HT-29 (cell line): ENCODE data around the gene ARPP19. TPM values are rescaled to one million over a fixed set of nuclear protein-coding genes. Genes with fewer than 3 reads are reported as not detected.
"Not testable (repeated sequence)": the region's sequence is repeated elsewhere in the genome, so short reads cannot be mapped to it uniquely, and the experiment has no call there.

ENCODE experiments used
- DNase-seq: peaks from one replicate; pipeline ENCODE4 v3.0.0-alpha.2; 2015; ENCODE audit warnings: low spot score
- total RNA-seq: library from RNA; depleted of rRNA; stranded (reverse); fragments of >200 nt; shearing (Covaris generic); gene quantifications from 2 replicates; pipeline ENCODE4 v1.2.3, GENCODE V29; 2014

ARPP19 gene
- total RNA-seq, 1 experiment from 2014 or later = 56.3 TPM

- DNase-seq = no peak
Observed at GRCh38 chr15:52551762-52552161, 17.1 kb downstream of the ARPP19 start.

DNA sequence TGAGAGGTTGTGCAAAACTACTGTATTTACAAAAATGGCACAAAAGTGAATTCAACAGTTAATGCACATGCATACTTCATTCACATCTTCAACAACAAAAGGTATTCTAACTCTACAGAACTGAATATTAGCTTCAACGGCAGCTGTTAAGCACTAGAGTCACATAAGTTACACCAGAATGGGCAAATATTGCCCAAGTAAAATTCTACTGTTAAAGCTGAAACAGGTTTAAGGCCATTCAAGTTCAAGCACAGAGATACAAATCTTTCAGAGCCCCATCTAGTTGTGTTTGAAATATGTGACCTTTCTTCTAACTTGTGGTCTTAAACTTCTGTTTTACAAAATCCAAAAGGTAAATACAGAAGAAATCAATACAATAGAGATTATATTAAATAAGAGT is 17.6 kb downstream of the ARPP19 start:
- not testable (repeated sequence) for DNase-seq

GRCh38 chr15:52546031-52546751 is 22.6 kb downstream of the ARPP19 start:
- no peak for DNase-seq

DNA sequence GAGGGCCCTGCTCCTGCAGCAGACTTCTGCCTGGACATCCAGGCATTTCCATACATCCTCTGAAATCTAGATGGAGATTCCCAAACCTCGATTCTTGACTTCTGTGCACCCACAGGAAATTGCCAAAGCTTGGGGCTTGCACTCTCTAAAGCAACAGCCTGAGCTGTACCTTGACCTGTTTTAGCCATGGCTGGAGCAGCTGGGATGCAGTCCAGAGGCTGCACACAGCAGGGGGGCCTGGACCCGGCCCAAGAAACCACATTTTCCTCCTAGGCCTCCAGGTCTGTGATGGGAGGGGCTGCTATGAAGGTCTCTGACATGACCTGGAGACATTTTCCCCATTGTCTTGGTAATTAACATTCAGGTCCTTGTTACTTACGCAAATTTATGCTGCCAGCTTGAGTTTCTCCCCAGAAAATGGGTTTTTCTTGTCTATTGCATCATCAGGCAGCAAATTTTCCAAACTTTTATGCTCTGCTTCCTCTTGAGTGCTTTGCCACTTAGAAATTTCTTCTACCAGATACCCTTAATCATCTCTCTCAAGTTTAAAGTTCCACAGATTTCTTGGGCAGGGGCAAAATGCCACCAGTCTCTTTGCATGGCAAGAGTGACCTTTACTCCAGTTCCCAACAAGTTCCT is 28.3 kb downstream of the ARPP19 start:
- no peak for DNase-seq

- no peak for DNase-seq
Observed at GRCh38 chr15:52537459-52537858, 31.4 kb downstream of the ARPP19 start.

GRCh38 chr15:52532427-52532826 is 36.4 kb downstream of the ARPP19 start:
- DNase-seq = no peak

DNA sequence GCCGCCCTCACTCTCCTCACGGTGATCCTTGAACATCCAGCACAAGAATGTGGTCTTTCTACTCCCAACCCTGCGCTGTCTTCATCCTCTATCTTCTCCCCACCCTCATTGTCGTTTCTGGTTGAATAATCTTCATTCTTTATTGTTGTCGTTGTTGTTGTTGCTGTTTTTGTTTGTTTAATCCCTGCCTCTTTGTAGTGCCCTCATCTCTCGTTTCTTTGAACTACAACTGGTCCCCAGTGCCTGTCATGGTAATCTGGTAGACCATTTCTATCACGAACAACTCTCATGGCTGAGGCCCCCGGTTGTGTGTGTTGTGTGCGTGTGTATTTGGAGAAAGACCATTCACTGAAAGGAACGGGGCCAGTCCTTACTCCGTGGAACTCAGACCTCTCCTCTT is 38.9 kb downstream of the ARPP19 start:
- no peak for DNase-seq

DNA sequence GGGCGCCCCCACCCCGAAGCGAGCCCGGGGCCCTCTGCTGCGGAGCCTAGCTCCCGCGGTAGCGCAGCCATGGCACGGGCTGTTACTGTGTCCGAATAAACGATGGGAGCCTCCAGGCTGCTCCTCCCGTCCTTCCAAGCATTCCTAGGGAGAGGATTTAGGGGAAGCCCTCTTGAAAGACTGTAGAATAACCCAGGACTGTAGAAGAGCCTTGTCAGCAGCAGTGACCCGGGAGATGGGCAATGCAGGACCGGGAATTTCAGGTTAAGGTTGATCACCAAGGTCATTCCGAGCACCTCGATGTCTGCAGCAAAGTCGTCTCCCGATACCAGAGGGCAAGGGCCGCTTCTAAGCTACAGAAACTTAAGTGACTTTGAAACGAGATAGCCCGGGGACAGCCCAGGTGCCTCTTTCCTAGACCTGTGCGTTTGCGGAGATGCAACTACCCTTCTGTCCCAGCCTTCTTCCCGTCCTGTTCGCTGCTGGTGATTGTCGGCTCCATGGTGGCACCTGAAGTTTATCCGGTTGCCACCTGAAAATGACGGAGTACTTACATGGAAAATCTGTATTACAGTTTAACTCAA is 39.4 kb downstream of the ARPP19 start:
- peak; percentile 16 for DNase-seq

DNA sequence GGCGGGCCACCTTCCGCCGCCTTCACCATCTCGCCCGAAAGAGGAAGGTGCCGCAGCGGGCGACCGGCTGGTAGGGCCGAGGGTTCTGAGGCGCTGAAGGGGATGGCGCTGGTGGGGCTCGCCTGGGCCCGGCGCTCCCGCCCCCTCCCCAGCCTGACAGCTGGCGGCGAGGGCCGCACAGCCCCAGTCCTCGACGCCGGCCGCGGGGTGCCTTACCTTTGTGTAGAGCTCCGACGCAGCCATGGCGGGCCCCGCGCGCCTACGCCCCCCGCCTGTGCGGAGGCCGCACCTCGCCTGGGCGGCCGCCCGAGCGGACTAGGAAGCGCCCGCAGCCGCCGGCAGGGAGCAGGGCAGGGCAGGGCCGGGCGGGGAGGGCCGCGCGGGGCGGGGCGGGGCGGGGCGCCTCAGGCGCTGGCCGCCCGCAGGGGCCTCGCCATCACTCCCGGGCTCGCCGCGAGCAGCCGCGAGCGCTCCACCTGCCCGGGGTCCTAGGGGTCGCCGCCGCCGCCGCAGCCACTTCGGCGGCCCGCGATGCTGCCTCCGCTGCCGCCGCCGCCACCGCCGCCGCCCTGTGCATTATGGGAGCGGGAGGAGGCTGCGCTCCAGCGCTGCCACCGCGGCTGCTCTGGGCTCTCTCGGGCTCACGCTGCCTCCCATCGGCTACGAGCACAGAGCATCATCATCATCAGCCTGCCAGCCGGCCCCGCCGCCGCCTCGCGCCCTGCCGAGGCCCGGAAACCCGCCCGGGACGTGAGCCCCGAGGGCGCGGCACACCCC is 40.1 kb downstream of the ARPP19 start, which contains the start of gene MYO5A:
MYO5A (minus strand) TSS at position 317 of the 777 bp plus-strand sequence; CDS start at position 243, 74 bp downstream.
- DNase-seq = peak; percentile 45

DNA sequence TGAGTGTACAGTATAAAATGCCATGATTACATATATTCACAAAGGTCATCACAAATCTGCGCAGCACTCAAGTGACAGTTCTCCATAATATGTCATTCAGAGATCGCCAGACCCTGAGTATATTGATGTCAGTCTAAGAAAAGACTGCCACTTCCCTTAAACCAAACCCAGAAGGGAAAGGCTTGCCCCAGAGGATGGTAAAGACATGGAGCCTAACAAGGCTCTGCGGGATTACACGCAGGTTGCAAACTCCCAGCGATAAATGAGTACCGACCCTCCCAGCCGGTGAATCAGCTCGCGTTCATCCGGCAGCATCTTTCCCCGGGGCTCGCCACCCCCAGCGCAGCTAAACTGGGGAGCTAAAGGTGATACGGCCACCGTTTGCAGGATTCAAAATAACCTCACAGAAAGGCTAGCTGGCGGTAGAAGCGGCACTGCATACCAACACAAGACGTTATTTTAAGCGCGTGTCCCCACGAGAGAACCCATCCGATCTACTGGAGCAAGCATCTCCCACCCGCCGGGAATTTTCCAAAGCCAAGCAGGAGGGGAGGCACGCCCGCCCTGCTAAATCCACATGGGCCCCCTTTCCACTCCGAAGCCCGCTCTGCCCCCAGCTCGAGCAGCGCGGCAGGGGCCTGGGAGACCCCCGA is 40.8 kb downstream of the ARPP19 start:
- no peak for DNase-seq

- DNase-seq = no peak
Observed at GRCh38 chr15:52527196-52527910, 41.5 kb downstream of the ARPP19 start.

- no peak for DNase-seq
Observed at GRCh38 chr15:52524223-52525136, 44.4 kb downstream of the ARPP19 start.

- no peak for DNase-seq
Observed at GRCh38 chr15:52523647-52524046, 45.2 kb downstream of the ARPP19 start.

DNA sequence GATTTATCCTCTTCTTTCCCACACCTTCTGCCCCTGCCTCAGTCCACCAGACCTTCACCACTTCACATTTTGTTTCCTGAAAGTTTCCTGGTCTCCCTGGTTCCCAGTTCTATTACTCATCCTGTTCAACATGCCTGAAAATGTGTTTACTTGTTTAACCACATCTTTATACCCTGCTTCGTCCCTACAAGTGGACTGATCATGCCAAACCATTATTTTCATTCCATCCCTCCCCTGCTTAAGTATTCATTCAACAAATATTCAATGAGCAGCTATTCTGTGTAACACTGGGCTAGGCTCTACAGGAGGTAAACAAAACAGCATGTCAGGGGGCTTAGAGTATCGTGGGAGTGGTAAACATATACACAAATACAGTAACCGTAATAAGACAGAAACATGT is 45.6 kb downstream of the ARPP19 start:
- no peak for DNase-seq

- DNase-seq = no peak
Observed at GRCh38 chr15:52521682-52522081, 47.1 kb downstream of the ARPP19 start.

GRCh38 chr15:52520421-52520820 is 48.4 kb downstream of the ARPP19 start:
- DNase-seq = no peak

DNA sequence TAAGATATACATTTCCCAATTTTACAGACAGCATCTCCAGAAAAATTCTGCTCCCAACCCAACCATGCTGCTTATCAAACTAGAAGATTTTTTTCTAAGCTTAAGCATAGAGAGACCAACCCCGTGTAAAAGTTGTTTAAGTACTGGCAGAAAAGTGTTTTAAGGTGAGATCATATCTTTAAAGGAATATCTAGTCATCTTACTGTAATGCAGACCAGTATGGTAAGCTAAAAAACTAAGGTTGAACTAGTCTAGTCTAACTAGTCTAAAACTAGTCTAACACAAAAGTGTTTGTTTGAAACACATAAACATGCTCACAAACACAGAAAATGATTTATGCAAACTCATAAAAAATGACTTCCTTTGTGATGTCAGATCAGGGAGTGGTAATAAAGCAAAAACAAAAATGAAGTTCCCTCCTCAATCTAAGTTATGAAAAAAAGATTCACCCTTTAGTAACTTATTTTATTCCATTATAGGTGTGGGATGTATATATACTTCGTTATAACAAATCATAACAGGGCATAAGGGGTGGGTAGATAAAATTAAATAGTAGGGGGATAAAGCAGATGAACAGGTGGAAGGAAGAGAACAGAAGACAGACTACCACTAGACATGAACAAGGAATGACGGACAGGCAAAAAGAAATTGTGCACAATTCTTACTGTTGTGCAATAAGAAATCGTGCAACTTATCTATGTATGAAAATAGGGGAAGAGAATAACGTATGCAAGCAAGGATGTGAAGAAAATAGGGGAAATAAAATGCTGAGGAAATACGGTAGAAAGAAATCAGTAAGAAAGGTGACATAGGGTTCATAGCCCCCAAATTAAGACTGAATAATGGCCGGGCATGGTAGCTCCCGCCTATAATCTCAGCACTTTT is 50.1 kb downstream of the ARPP19 start:
- DNase-seq = no peak

DNA sequence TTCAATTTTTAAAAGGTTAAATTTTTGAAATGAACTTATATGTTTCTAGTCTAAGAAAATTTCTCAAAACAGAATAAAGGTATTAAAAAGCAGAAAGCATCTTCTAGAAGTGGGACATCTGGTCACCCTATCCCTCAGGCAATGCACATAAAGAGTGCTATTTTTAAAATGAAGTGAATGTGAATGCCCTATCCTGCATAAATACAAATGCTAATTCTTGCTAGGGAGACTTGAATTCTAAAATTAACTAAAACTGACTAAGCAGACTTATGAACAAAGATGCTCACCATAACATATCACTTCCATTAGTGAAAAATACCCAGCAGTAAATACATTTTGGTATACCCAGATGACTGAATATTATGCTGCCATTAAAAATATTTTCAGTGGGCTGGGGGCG is 51.8 kb downstream of the ARPP19 start:
- DNase-seq = no peak

GRCh38 chr15:52515343-52515742 is 53.5 kb downstream of the ARPP19 start:
- no peak for DNase-seq
